GM19099 (cell line): ENCODE data around the gene PNPLA2.

Experiments used
- POLR2A ChIP-seq: IDR thresholded peaks from 3 replicates; pipeline ENCODE4 v1.6.1; 2011; ENCODE audit warnings: low read depth; ENCODE audit not compliant: insufficient read length; ENCODE audit errors: extremely low read depth

Gene PNPLA2

GRCh38 chr11:845872-846495, 27.3 kb downstream of the PNPLA2 start:
- no peak for TF ChIP-seq POLR2A

DNA sequence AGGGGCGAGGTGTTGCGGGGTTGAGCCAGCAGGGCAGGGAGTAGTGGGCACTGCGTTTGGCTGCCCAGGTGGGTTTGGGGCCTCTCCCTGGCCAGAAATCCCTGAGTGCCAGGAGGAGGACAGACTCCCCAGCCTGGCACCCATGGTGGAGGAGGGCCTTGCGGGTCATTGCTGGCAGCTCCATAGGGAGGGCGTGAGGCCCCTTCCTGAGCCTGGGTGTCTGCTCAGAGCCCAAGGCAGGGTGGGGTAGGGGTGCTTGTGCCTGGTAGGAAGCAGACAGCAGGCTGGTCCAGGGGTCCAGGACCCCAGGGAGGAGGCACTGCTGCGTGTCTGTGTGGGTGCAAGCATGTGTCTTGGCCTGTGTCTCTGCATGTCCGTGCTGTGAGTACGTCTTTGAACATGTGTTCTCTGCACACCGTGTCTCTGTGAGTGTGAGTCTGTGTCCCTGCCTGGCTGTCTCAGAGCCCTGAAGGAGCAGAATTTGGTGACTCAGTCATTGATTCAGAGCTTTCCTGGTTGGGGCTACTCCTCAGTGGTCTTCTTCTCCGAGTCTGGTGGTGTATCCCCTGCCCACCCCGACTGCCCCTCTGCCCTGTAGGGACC, 27.9 kb downstream of the PNPLA2 start:
- TF ChIP-seq POLR2A: no peak

GRCh38 chr11:847876-848275, 29.2 kb downstream of the PNPLA2 start:
- no peak for TF ChIP-seq POLR2A

GRCh38 chr11:848380-848931, 29.7 kb downstream of the PNPLA2 start:
- no peak for TF ChIP-seq POLR2A

- TF ChIP-seq POLR2A: no peak
Observed at GRCh38 chr11:849104-849824, 30.6 kb downstream of the PNPLA2 start.

DNA sequence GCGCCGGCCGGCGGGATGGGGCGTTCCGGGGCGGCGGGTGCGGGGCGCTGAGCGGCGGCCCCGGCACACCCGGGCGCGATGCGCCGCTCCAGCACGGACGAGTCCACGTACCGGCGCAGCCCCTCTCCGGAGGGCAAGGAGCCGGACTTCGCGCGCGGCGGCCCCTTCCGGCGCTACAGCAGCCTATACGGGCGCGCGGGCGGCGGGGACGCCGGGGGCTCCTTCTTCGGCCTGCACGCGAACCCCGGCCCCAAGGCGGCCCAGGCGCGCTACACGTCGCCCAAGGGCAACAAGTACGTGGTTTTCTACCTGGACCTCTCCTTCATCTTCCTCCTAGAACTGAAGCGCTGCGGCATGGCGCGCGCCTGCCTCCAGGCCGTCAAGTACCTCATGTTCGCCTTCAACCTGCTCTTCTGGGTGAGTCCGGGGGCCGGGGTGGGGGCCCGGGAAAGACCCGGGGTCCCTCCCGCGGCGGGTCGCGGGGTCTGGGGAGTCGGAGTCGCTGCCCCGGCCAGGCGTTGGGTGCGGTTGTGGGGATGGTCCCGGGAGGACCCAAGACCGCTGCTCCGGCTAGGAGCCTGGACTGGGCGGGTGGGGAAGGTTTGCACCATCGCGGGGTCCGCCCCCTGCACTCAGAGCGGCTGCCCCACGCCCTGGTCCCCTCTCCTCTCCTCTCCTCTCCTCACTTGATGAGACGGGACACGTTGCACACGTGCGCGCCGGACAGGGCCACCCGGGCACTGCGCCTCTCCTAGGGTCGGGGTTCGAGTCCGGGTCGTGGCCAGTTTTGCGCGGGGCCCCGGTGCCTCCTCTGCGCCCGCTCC, 31.4 kb downstream of the PNPLA2 start:
- no peak for TF ChIP-seq POLR2A

- TF ChIP-seq POLR2A: no peak
Observed at GRCh38 chr11:850775-851763, 32.4 kb downstream of the PNPLA2 start.

DNA sequence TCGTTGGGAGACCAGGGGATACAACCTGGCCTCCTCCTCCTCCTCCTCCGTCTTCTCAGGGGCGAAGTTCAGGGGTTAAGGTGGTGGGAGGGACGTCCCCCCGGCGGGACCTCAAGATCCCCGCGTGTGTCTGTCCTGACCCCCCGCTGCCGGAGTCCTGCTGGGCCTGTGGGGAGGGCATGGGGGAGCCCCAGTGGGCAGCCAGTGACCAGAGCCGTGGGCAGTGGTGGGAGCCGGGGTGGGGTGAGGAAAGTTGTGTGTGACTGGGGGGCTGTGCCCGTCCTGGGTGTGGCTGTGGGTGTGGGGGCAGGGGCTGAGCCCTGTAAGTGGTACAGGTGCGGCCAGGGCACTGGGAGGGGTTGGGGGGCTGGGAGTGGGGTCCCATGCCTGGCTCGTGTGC, 34.0 kb downstream of the PNPLA2 start:
- no peak for TF ChIP-seq POLR2A

DNA sequence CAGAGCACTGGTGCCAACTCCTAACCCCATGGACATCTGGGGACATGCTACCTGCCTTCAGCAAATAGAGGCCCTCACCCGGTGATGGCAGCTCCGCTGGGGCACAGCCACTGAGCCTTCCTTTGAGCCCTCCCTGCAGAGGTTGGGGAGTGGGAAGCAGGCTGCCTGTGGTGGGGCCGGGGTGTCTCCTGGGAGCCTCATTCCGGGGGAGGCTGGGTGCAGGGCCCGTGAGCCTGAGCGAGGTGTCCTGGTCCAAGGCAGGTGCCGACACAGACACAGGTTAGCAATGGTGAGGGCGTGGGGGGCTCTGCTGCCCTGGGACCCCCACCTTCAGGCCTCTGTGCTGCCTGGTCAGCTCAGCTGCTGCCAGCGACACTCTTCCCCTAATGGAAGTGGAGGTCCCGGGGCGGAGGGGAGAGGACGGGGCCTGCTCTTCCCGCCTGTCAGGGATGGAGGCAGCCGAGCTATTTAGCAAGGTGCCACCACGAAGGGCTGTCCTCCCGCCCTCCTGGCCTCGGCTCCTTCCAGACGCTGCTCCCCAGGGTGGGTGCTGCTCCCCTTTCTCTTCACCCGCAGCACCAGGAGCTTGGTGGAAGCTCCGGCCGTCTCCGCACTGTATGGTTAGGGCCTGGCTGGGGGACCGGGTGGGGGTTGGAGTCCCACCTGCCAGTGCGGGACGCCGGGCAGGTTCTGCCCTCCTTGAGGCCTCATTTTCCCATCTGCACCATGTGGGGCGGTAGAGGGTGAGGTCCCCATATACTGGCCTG, 35.2 kb downstream of the PNPLA2 start:
- TF ChIP-seq POLR2A: no peak

DNA sequence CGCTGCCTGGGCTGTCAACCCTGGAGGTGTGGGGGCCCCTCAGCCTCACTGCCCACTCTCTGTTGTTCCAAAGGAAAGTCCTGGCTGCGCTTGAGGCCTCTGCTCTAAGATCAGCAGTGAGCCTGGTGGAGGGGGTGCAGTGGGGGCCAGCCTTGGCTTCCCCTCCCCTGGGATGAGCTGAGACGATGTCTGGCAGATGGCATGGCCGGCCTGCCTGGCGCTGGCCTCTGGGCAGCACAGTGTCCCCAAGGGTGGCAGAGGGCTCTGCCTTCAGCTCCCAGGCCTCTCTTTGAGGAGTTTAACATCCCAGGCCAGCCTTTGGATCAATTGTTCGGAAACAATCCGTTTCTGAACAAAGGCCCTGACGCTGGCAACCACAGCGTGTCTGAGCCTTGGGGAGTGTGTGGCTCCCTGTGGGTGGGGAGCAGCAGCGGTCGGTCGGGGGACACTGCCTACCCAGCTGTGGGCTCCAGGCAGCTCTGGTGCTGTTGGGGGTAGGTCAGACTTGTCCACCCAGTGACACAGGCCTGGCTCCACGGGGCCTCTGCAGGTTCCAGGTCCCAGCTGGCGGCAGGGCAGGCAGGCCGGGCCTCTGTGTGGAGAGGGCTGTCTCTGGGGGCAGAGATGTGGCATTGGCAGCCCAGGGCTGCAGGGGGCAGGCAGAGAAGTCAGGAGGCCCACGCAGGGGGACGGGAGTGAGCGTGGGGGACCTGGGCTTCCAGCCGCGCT, 36.1 kb downstream of the PNPLA2 start:
- no peak for TF ChIP-seq POLR2A

- no peak for TF ChIP-seq POLR2A
Observed at GRCh38 chr11:855330-855674, 36.6 kb downstream of the PNPLA2 start.

GRCh38 chr11:855796-856195, 37.1 kb downstream of the PNPLA2 start:
- TF ChIP-seq POLR2A: no peak

- TF ChIP-seq POLR2A: no peak
Observed at GRCh38 chr11:856397-856796, 37.7 kb downstream of the PNPLA2 start.
